Measurements from ENCODE around the gene CDK14.

The CDK14 gene

DNA sequence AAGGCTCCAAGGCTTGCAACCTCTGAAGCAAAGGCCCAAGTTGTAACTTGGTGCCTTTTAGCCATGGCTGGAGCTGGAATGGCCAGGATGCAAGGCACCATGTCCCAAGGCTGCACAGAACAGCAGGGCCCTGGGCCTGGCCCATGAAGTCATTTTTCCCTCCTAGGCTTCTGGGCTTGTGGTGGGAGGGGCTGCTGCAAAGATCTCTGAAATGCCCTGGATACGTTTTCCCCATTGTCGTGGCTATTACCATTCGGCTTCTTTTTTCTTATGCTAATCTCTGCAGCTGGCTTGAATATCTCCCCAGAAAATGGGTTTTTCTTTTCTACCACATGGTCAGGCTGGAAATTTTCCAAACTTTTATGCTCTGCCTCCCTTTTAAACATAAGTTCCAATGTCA, 234.2 kb downstream of the CDK14 start:
- no peak overlapping the region for H3K4me3 ChIP-seq (replicated peaks; ENCODE audit: low read depth, low read length)
- TF ChIP-seq, protein P1, sequence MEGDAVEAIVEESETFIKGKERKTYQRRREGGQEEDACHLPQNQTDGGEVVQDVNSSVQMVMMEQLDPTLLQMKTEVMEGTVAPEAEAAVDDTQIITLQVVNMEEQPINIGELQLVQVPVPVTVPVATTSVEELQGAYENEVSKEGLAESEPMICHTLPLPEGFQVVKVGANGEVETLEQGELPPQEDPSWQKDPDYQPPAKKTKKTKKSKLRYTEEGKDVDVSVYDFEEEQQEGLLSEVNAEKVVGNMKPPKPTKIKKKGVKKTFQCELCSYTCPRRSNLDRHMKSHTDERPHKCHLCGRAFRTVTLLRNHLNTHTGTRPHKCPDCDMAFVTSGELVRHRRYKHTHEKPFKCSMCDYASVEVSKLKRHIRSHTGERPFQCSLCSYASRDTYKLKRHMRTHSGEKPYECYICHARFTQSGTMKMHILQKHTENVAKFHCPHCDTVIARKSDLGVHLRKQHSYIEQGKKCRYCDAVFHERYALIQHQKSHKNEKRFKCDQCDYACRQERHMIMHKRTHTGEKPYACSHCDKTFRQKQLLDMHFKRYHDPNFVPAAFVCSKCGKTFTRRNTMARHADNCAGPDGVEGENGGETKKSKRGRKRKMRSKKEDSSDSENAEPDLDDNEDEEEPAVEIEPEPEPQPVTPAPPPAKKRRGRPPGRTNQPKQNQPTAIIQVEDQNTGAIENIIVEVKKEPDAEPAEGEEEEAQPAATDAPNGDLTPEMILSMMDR (IDR thresholded peaks at IDR 0.05; ENCODE audit: insufficient read depth, low read length, poor library complexity, severe bottlenecking) = no peak
- no peaks in the 10 kb centered on the region for H3K36me3 ChIP-seq (ENCODE audit: control insufficient read depth, insufficient read depth, low read length)
- H3K27me3 ChIP-seq (replicated peaks; ENCODE audit: control insufficient read depth, insufficient read depth, low read length) = no peaks in the 10 kb centered on the region
- no peak for DNase-seq (ENCODE audit: extremely low read depth, insufficient read length)

- TF ChIP-seq, protein P1 (IDR thresholded peaks at IDR 0.05; ENCODE audit: insufficient read depth, low read length, poor library complexity, severe bottlenecking) = no peak
- H3K36me3 ChIP-seq (ENCODE audit: control insufficient read depth, insufficient read depth, low read length) = no peaks in the 10 kb centered on the region
- DNase-seq (ENCODE audit: extremely low read depth, insufficient read length) = no peak
- no peak overlapping the region for H3K4me3 ChIP-seq (replicated peaks; ENCODE audit: low read depth, low read length)
- H3K27me3 ChIP-seq (replicated peaks; ENCODE audit: control insufficient read depth, insufficient read depth, low read length) = no peaks in the 10 kb centered on the region
Observed at GRCh38 chr7:90832726-90833125, 236.6 kb downstream of the CDK14 start.

DNA sequence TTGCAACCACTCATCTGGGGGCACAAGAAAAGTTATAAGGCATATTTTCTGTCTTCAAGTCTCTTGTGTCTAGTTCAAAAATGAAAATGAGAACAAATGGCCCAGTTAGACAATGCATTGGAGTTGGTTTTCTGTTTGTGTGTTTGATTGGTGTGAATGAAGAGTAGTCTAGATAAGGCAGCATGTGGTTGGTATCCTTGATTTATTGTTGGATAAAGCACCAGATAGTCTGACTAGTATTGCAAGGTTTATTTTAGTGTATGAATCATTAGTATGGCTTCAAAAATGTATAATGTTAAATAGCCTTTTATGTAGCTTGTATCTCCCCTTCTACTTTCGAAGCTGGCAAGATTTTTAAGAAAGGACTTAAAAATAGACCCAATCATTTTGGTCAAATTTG, 237.3 kb downstream of the CDK14 start:
- no peaks in the 10 kb centered on the region for H3K36me3 ChIP-seq (ENCODE audit: control insufficient read depth, insufficient read depth, low read length)
- H3K4me3 ChIP-seq (replicated peaks; ENCODE audit: low read depth, low read length) = no peak overlapping the region
- no peaks in the 10 kb centered on the region for H3K27me3 ChIP-seq (replicated peaks; ENCODE audit: control insufficient read depth, insufficient read depth, low read length)
- DNase-seq (ENCODE audit: extremely low read depth, insufficient read length) = no peak
- TF ChIP-seq, protein P1 (IDR thresholded peaks at IDR 0.05; ENCODE audit: insufficient read depth, low read length, poor library complexity, severe bottlenecking) = no peak

GRCh38 chr7:90834771-90835170, 238.7 kb downstream of the CDK14 start:
- TF ChIP-seq, protein P1 (IDR thresholded peaks at IDR 0.05; ENCODE audit: insufficient read depth, low read length, poor library complexity, severe bottlenecking) = no peak
- no peak for DNase-seq (ENCODE audit: extremely low read depth, insufficient read length)
- Histone ChIP-seq H3K36me3 (ENCODE audit: control insufficient read depth, insufficient read depth, low read length) (no peaks in the 10 kb centered on the region), H3K27me3 (replicated peaks; ENCODE audit: control insufficient read depth, insufficient read depth, low read length) (no peaks in the 10 kb centered on the region), H3K4me3 (replicated peaks; ENCODE audit: low read depth, low read length) (no peak overlapping the region)

DNA sequence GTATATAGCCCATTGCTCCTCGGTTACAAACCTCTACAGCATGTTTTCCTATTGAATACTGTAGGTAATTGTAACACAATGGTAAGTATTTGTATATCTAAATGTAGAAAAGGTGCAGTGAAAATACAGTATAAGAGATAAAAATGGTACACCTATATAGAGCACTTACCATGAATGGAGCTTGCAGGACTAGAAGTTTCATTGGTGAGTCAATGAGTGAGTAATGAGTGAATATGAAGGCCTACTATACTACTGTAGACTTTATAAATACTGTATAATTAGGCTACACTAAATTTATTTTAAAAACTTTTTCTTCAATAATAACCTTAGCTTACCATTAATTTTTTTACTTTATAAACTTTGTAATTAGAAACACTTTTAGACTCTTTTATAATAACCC, 239.7 kb downstream of the CDK14 start:
- Histone ChIP-seq H3K4me3 (replicated peaks; ENCODE audit: low read depth, low read length) (no peak overlapping the region), H3K27me3 (replicated peaks; ENCODE audit: control insufficient read depth, insufficient read depth, low read length) (no peaks in the 10 kb centered on the region), H3K36me3 (ENCODE audit: control insufficient read depth, insufficient read depth, low read length) (no peaks in the 10 kb centered on the region)
- TF ChIP-seq, protein P1 (IDR thresholded peaks at IDR 0.05; ENCODE audit: insufficient read depth, low read length, poor library complexity, severe bottlenecking) = no peak
- DNase-seq (ENCODE audit: extremely low read depth, insufficient read length) = no peak

GRCh38 chr7:90836937-90837336, 240.8 kb downstream of the CDK14 start:
- Histone ChIP-seq H3K36me3 (ENCODE audit: control insufficient read depth, insufficient read depth, low read length) (no peaks in the 10 kb centered on the region), H3K4me3 (replicated peaks; ENCODE audit: low read depth, low read length) (no peak overlapping the region), H3K27me3 (replicated peaks; ENCODE audit: control insufficient read depth, insufficient read depth, low read length) (no peaks in the 10 kb centered on the region)
- no peak for DNase-seq (ENCODE audit: extremely low read depth, insufficient read length)
- TF ChIP-seq, protein P1 (IDR thresholded peaks at IDR 0.05; ENCODE audit: insufficient read depth, low read length, poor library complexity, severe bottlenecking) = no peak
